GM12891 (cell line): ENCODE results near the gene SNAPC3.

ENCODE experiments used
- POLR2A ChIP-seq: IDR thresholded peaks from 2 replicates; pipeline ENCODE4 v1.6.1; 2011; ENCODE audit warnings: low read depth, low read length, control low read depth
- POLR2AphosphoS5 ChIP-seq: IDR thresholded peaks from 2 replicates; pipeline ENCODE4 v1.6.1; 2011; ENCODE audit warnings: low read depth, low read length, control low read depth
- POU2F2 ChIP-seq: IDR thresholded peaks from 2 replicates; pipeline ENCODE4 v1.6.1; 2011; ENCODE audit warnings: low read depth, mild to moderate bottlenecking, control low read depth, low read length, moderate library complexity

DNA sequence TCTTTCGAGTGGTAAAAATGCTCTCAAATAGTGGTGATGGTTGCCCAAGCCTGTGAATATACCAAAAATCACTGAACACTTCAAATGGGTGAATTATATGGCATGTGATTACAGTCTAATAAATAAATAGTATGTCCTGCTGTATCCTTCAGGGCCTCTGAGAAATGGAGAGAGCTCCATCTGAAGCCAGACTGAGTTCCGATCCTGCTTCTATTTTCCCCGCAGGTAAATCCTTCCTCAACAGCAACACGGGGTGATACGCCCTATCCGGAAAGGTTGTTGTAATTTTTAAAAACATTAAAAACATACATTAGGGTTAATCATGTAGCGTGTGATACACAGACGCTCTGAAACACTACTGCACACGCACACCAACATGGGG lies 695 bp upstream of the SNAPC3 start:
- TF ChIP-seq POLR2AphosphoS5 (no peak), POLR2A (no peak), POU2F2 (no peak)
